WTC11 (cell line): ENCODE data around the gene NEAT1. TPM values are rescaled to one million over a fixed set of nuclear protein-coding genes. Genes with fewer than 3 reads are reported as not detected.

Source experiments
- ATAC-seq: fragments of 200-7000 bp; cut with Tn5 transposase; 2 replicates; pipeline ENCODE4 v1.10.0; 2021; ENCODE audit warnings: mild to moderate bottlenecking, moderate library complexity
- CTCF ChIA-PET: fragments of 300-600 bp; sonication (Branson Sonifier 250); formaldehyde crosslinking; loops from one replicate; lab custom pipeline; 2021; ENCODE audit warnings: antibody characterized with exemption; lab: Charles Lee
- POLR2A ChIA-PET: fragments of 350-600 bp; sonication (Branson Sonifier 250); formaldehyde crosslinking; loops from one replicate; lab custom pipeline; 2021; ENCODE audit warnings: antibody characterized with exemption; lab: Charles Lee
- DNase-seq: peaks from one replicate; pipeline ENCODE4 v3.0.0; 2021; ENCODE audit warnings: low spot score
- H3K27ac Mint-ChIP-seq: 2 replicates; pipeline ENCODE4 v1.8.0; 2021; ENCODE audit warnings: mixed read lengths
- H3K27me3 Mint-ChIP-seq: 2 replicates; pipeline ENCODE4 v1.8.0; 2021; ENCODE audit warnings: low read depth, mild to moderate bottlenecking, moderate library complexity, mixed read lengths
- H3K36me3 Mint-ChIP-seq: 2 replicates; pipeline ENCODE4 v1.8.0; 2021; ENCODE audit warnings: mixed read lengths
- H3K4me1 Mint-ChIP-seq: 2 replicates; pipeline ENCODE4 v1.8.0; 2022; ENCODE audit warnings: mixed read lengths
- H3K4me3 Mint-ChIP-seq: 2 replicates; pipeline ENCODE4 v1.8.0; 2021; ENCODE audit warnings: mild to moderate bottlenecking, moderate library complexity, mixed read lengths
- H3K9me3 Mint-ChIP-seq: 2 replicates; pipeline ENCODE4 v1.8.0; 2021; ENCODE audit warnings: mixed read lengths
- AR ChIP-seq: fragments of 250-450 bp; sonication (Bioruptor Pico); IDR thresholded peaks from 2 replicates; pipeline ENCODE4 v1.9.0; 2021; ENCODE audit warnings: mild to moderate bottlenecking
- ARID4B ChIP-seq: sonication (generic); formaldehyde crosslinking; IDR thresholded peaks from 2 replicates; pipeline ENCODE4 v1.8.0; 2023; ENCODE audit warnings: missing genetic modification reagents, mild to moderate bottlenecking, borderline replicate concordance
- CDX4 ChIP-seq: fragments of 250-450 bp; sonication (Bioruptor Pico); IDR thresholded peaks from 2 replicates; pipeline ENCODE4 v1.9.0; 2021; ENCODE audit warnings: moderate library complexity, mild to moderate bottlenecking, inconsistent platforms, borderline replicate concordance
- E2F1 ChIP-seq: sonication (generic); formaldehyde crosslinking; IDR thresholded peaks from 2 replicates; pipeline ENCODE4 v1.8.0; 2022; ENCODE audit warnings: mild to moderate bottlenecking, missing genetic modification reagents
- E2F5 ChIP-seq: sonication (generic); formaldehyde crosslinking; IDR thresholded peaks from 2 replicates; pipeline ENCODE4 v1.8.1; 2022; ENCODE audit warnings: mild to moderate bottlenecking, moderate library complexity, missing genetic modification reagents
- GABPB1 ChIP-seq: sonication (generic); formaldehyde crosslinking; IDR thresholded peaks from 2 replicates; pipeline ENCODE4 v1.8.1; 2023; ENCODE audit warnings: mild to moderate bottlenecking, missing genetic modification reagents
- GRHL2 ChIP-seq: fragments of 250-450 bp; sonication (Bioruptor Pico); IDR thresholded peaks from 2 replicates; pipeline ENCODE4 v1.8.0; 2022; ENCODE audit warnings: mild to moderate bottlenecking, moderate library complexity; ENCODE audit not compliant: insufficient replicate concordance, severe bottlenecking
- HMGXB4 ChIP-seq: sonication (generic); formaldehyde crosslinking; IDR thresholded peaks from 2 replicates; pipeline ENCODE4 v1.8.1; 2023; ENCODE audit warnings: mild to moderate bottlenecking, moderate library complexity, missing genetic modification reagents
- IRF2 ChIP-seq: sonication (generic); formaldehyde crosslinking; IDR thresholded peaks from 2 replicates; pipeline ENCODE4 v1.8.0; 2022; ENCODE audit warnings: low read depth, missing genetic modification reagents, borderline replicate concordance
- MAX ChIP-seq: sonication (generic); formaldehyde crosslinking; IDR thresholded peaks from 2 replicates; pipeline ENCODE4 v1.8.0; 2022; ENCODE audit warnings: mild to moderate bottlenecking, missing genetic modification reagents
- NFATC4 ChIP-seq: fragments of 250-450 bp; sonication (Bioruptor Pico); IDR thresholded peaks from 2 replicates; pipeline ENCODE4 v1.9.0; 2021; ENCODE audit warnings: mild to moderate bottlenecking
- SOX15 ChIP-seq: fragments of 250-450 bp; sonication (Bioruptor Pico); IDR thresholded peaks from 2 replicates; pipeline ENCODE4 v1.9.0; 2021; ENCODE audit warnings: mild to moderate bottlenecking
- SP1 ChIP-seq: sonication (generic); formaldehyde crosslinking; conservative IDR thresholded peaks from 2 replicates; pipeline ENCODE4 v1.8.1; 2022; ENCODE audit warnings: missing genetic modification reagents
- ZNF396 ChIP-seq: fragments of 250-450 bp; sonication (Bioruptor Pico); IDR thresholded peaks from 2 replicates; pipeline ENCODE4 v1.8.0; 2021; ENCODE audit warnings: mild to moderate bottlenecking, moderate library complexity, borderline replicate concordance
- ZNF423 ChIP-seq: fragments of 250-450 bp; sonication (Bioruptor Pico); IDR thresholded peaks from 2 replicates; pipeline ENCODE4 v2.1.2; 2022; ENCODE audit warnings: mild to moderate bottlenecking, moderate library complexity
- total RNA-seq: library from RNA; stranded (reverse); gene quantifications from 3 replicates; pipeline ENCODE4 v1.2.3, GENCODE V29; 2021

The NEAT1 gene
- total RNA-seq, 1 experiment from 2014 or later = 38.1 TPM

- Mint-ChIP-seq H3K27me3 (no peaks in the 10 kb centered on the region), H3K36me3 (no peaks in the 10 kb centered on the region), H3K9me3 (no peaks in the 10 kb centered on the region), H3K4me3 (peak overlapping the region; percentile 69), H3K4me1 (peaks cover 93% of the 10 kb centered on the region), H3K27ac (peak overlapping the region; percentile 67)
- DNase-seq (no peak), ATAC-seq (no peak)
- TF ChIP-seq ZNF423 (CRISPR knock-in tag) = no peak
- TF ChIP-seq ARID4B (CRISPR knock-in tag) = no peak
- 0 out of 2 replicates have a peak, but pooled peaks have one; percentile 42 for TF ChIP-seq AR (CRISPR knock-in tag)
- TF ChIP-seq NFATC4 = no peak
- TF ChIP-seq GRHL2 (CRISPR knock-in tag) = no peak
- no peak for TF ChIP-seq SP1 (CRISPR knock-in tag)
- no peak for TF ChIP-seq IRF2
- POLR2A ChIA-PET = interaction anchor here (0.9 to 10.9 kb wide), 11 partner anchors 26 to 84 kb away, joined by 3 to 135 read pairs (median 8); partner anchors contain the start of gene MALAT1
- CTCF ChIA-PET = interaction anchor here (0.6 to 12.8 kb wide), 10 partner anchors 8 to 117 kb away, joined by 3 to 224 read pairs (median 4); no protein-coding TSS in a partner anchor
Observed at GRCh38 chr11:65423516-65424204, 1.1 kb downstream of the NEAT1 start.

- Mint-ChIP-seq H3K36me3 (no peaks in the 10 kb centered on the region), H3K27me3 (no peaks in the 10 kb centered on the region), H3K4me3 (peak overlapping the region; percentile 69), H3K27ac (peak overlapping the region; percentile 7), H3K9me3 (no peaks in the 10 kb centered on the region), H3K4me1 (peaks cover 93% of the 10 kb centered on the region)
- POLR2A ChIA-PET = interaction anchor here (0.9 to 10.9 kb wide), 5 partner anchors 55 to 83 kb away, joined by 3 to 135 read pairs (median 23); partner anchors contain the start of gene MALAT1
- no peak for ATAC-seq
- no peak for DNase-seq
- CTCF ChIA-PET = interaction anchor here (0.8 to 12.8 kb wide), 9 partner anchors 8 to 71 kb away, joined by 3 to 224 read pairs (median 4); no protein-coding TSS in a partner anchor
- TF ChIP-seq GABPB1 (CRISPR knock-in tag) (no peak), AR (CRISPR knock-in tag) (no peak), E2F5 (CRISPR knock-in tag) (no peak), SOX15 (CRISPR knock-in tag) (no peak), E2F1 (no peak), HMGXB4 (CRISPR knock-in tag) (no peak), MAX (CRISPR knock-in tag) (no peak), CDX4 (CRISPR knock-in tag) (no peak), ZNF396 (CRISPR knock-in tag) (no peak)
Observed at GRCh38 chr11:65424205-65425104, 1.9 kb downstream of the NEAT1 start.
